WTC11 (cell line): ENCODE results near the gene LDB2. TPM values are rescaled to one million over a fixed set of nuclear protein-coding genes. Genes with fewer than 3 reads are reported as not detected.

Experiments used
- ATAC-seq: fragments of 200-7000 bp; cut with Tn5 transposase; 2 replicates; pipeline ENCODE4 v1.10.0; 2021; ENCODE audit warnings: mild to moderate bottlenecking, moderate library complexity
- CTCF ChIA-PET: fragments of 300-600 bp; sonication (Branson Sonifier 250); formaldehyde crosslinking; loops from one replicate; lab custom pipeline; 2021; ENCODE audit warnings: antibody characterized with exemption; lab: Charles Lee
- POLR2A ChIA-PET: fragments of 350-600 bp; sonication (Branson Sonifier 250); formaldehyde crosslinking; loops from one replicate; lab custom pipeline; 2021; ENCODE audit warnings: antibody characterized with exemption; lab: Charles Lee
- DNase-seq: peaks from one replicate; pipeline ENCODE4 v3.0.0; 2021; ENCODE audit warnings: low spot score
- H3K27ac Mint-ChIP-seq: 2 replicates; pipeline ENCODE4 v1.8.0; 2021; ENCODE audit warnings: mixed read lengths
- H3K27me3 Mint-ChIP-seq: 2 replicates; pipeline ENCODE4 v1.8.0; 2021; ENCODE audit warnings: low read depth, mild to moderate bottlenecking, moderate library complexity, mixed read lengths
- H3K36me3 Mint-ChIP-seq: 2 replicates; pipeline ENCODE4 v1.8.0; 2021; ENCODE audit warnings: mixed read lengths
- H3K4me1 Mint-ChIP-seq: 2 replicates; pipeline ENCODE4 v1.8.0; 2022; ENCODE audit warnings: mixed read lengths
- H3K4me3 Mint-ChIP-seq: 2 replicates; pipeline ENCODE4 v1.8.0; 2021; ENCODE audit warnings: mild to moderate bottlenecking, moderate library complexity, mixed read lengths
- H3K9me3 Mint-ChIP-seq: 2 replicates; pipeline ENCODE4 v1.8.0; 2021; ENCODE audit warnings: mixed read lengths
- FOXJ3 ChIP-seq: sonication (generic); formaldehyde crosslinking; IDR thresholded peaks from 2 replicates; pipeline ENCODE4 v1.9.0; 2021; ENCODE audit warnings: missing genetic modification reagents, mild to moderate bottlenecking, borderline replicate concordance
- FOXK1 ChIP-seq: sonication (generic); formaldehyde crosslinking; IDR thresholded peaks from 2 replicates; pipeline ENCODE4 v1.8.0; 2022; ENCODE audit warnings: mild to moderate bottlenecking, moderate library complexity, missing genetic modification reagents
- GABPB1 ChIP-seq: sonication (generic); formaldehyde crosslinking; IDR thresholded peaks from 2 replicates; pipeline ENCODE4 v1.8.1; 2023; ENCODE audit warnings: mild to moderate bottlenecking, missing genetic modification reagents
- IRF2 ChIP-seq: sonication (generic); formaldehyde crosslinking; IDR thresholded peaks from 2 replicates; pipeline ENCODE4 v1.8.0; 2022; ENCODE audit warnings: low read depth, missing genetic modification reagents, borderline replicate concordance
- KAT7 ChIP-seq: sonication (generic); formaldehyde crosslinking; IDR thresholded peaks from 2 replicates; pipeline ENCODE4 v1.8.1; 2023; ENCODE audit warnings: missing genetic modification reagents, mild to moderate bottlenecking, borderline replicate concordance
- MXD4 ChIP-seq: fragments of 250-450 bp; sonication (Bioruptor Pico); IDR thresholded peaks from 2 replicates; pipeline ENCODE4 v1.8.0; 2021; ENCODE audit warnings: mild to moderate bottlenecking, moderate library complexity, borderline replicate concordance
- NFATC4 ChIP-seq: fragments of 250-450 bp; sonication (Bioruptor Pico); IDR thresholded peaks from 2 replicates; pipeline ENCODE4 v1.9.0; 2021; ENCODE audit warnings: mild to moderate bottlenecking
- NR1H2 ChIP-seq: sonication (generic); formaldehyde crosslinking; IDR thresholded peaks from 2 replicates; pipeline ENCODE4 v1.9.0; 2021; ENCODE audit warnings: mild to moderate bottlenecking, moderate library complexity, missing genetic modification reagents
- RELA ChIP-seq: sonication (generic); formaldehyde crosslinking; IDR thresholded peaks from 2 replicates; pipeline ENCODE4 v1.8.1; 2022; ENCODE audit warnings: missing genetic modification reagents, mild to moderate bottlenecking, borderline replicate concordance
- SMAD4 ChIP-seq: sonication (generic); formaldehyde crosslinking; IDR thresholded peaks from 2 replicates; pipeline ENCODE4 v1.8.0; 2022; ENCODE audit warnings: mild to moderate bottlenecking, missing genetic modification reagents
- TCF7 ChIP-seq: sonication (generic); formaldehyde crosslinking; IDR thresholded peaks from 2 replicates; pipeline ENCODE4 v1.8.0; 2022; ENCODE audit warnings: mild to moderate bottlenecking, low read depth, missing genetic modification reagents, moderate library complexity
- ZNF263 ChIP-seq: sonication (generic); formaldehyde crosslinking; IDR thresholded peaks from 2 replicates; pipeline ENCODE4 v1.8.1; 2022; ENCODE audit warnings: low read depth, mild to moderate bottlenecking, moderate library complexity, missing genetic modification reagents
- ZNF396 ChIP-seq: fragments of 250-450 bp; sonication (Bioruptor Pico); IDR thresholded peaks from 2 replicates; pipeline ENCODE4 v1.8.0; 2021; ENCODE audit warnings: mild to moderate bottlenecking, moderate library complexity, borderline replicate concordance
- total RNA-seq: library from RNA; stranded (reverse); gene quantifications from 3 replicates; pipeline ENCODE4 v1.2.3, GENCODE V29; 2021
- TF ChIP-seq, protein P1 (sequence below): sonication (generic); formaldehyde crosslinking; IDR thresholded peaks from 2 replicates; pipeline ENCODE4 v1.8.0; 2022; ENCODE audit warnings: mild to moderate bottlenecking, missing genetic modification reagents
- TF ChIP-seq, protein P2 (sequence below): sonication (generic); formaldehyde crosslinking; IDR thresholded peaks from 2 replicates; pipeline ENCODE4 v1.8.1; 2022; ENCODE audit warnings: low read depth, missing genetic modification reagents, borderline replicate concordance
- TF ChIP-seq, protein P3 (sequence below): sonication (generic); formaldehyde crosslinking; IDR thresholded peaks from 2 replicates; pipeline ENCODE4 v1.8.0; 2022; ENCODE audit warnings: mild to moderate bottlenecking, missing genetic modification reagents
- TF ChIP-seq, protein P4 (sequence below): sonication (generic); formaldehyde crosslinking; conservative IDR thresholded peaks from 2 replicates; pipeline ENCODE4 v1.8.1; 2022; ENCODE audit warnings: mild to moderate bottlenecking, missing genetic modification reagents
- TF ChIP-seq, protein P5 (sequence below): sonication (generic); formaldehyde crosslinking; IDR thresholded peaks from 2 replicates; pipeline ENCODE4 v1.8.0; 2022; ENCODE audit warnings: mild to moderate bottlenecking, missing genetic modification reagents
- TF ChIP-seq, protein P6 (sequence below): sonication (generic); formaldehyde crosslinking; IDR thresholded peaks from 2 replicates; pipeline ENCODE4 v1.8.0; 2022; ENCODE audit warnings: mild to moderate bottlenecking, missing genetic modification reagents
- TF ChIP-seq, protein P7 (sequence below): fragments of 250-450 bp; sonication (Bioruptor Pico); conservative IDR thresholded peaks from 2 replicates; pipeline ENCODE4 v1.9.0; 2021; ENCODE audit warnings: mild to moderate bottlenecking

Gene LDB2
- total RNA-seq, 1 experiment from 2014 or later = 62.4 TPM

DNA sequence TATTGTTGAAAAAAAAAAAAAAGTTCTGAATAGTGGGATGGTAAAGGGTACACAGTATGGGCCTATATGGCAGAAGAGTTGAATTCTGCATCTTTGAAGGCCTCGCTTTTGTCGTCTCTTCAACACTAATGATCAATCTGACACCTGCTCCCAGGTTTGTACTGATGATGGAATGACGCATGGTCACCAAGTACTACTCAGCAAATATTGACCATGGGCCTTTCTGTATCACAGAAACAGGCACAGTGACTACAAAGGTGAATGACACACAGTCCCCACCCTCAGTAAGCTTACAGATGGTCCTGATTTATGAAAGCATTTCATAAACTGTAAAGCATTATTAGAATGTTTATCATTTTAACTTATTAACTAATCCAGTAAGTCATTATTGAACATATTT, 152.6 kb downstream of the LDB2 start:
- ChIA-PET POLR2A (no interaction called here), CTCF (no interaction called here)
- TF ChIP-seq IRF2 (CRISPR knock-in tag) (no peak), KAT7 (CRISPR knock-in tag) (no peak), ZNF263 (no peak), SMAD4 (CRISPR knock-in tag) (no peak), FOXJ3 (no peak), TCF7 (CRISPR knock-in tag) (no peak), NFATC4 (CRISPR knock-in tag) (no peak), NR1H2 (CRISPR knock-in tag) (no peak), ZNF396 (CRISPR knock-in tag) (no peak), GABPB1 (CRISPR knock-in tag) (no peak), RELA (CRISPR knock-in tag) (no peak), MXD4 (CRISPR knock-in tag) (no peak), FOXK1 (CRISPR knock-in tag) (no peak)
- TF ChIP-seq, protein P1, sequence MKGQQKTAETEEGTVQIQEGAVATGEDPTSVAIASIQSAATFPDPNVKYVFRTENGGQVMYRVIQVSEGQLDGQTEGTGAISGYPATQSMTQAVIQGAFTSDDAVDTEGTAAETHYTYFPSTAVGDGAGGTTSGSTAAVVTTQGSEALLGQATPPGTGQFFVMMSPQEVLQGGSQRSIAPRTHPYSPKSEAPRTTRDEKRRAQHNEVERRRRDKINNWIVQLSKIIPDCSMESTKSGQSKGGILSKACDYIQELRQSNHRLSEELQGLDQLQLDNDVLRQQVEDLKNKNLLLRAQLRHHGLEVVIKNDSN = no peak
- TF ChIP-seq, protein P2, sequence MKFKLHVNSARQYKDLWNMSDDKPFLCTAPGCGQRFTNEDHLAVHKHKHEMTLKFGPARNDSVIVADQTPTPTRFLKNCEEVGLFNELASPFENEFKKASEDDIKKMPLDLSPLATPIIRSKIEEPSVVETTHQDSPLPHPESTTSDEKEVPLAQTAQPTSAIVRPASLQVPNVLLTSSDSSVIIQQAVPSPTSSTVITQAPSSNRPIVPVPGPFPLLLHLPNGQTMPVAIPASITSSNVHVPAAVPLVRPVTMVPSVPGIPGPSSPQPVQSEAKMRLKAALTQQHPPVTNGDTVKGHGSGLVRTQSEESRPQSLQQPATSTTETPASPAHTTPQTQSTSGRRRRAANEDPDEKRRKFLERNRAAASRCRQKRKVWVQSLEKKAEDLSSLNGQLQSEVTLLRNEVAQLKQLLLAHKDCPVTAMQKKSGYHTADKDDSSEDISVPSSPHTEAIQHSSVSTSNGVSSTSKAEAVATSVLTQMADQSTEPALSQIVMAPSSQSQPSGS (CRISPR knock-in tag) = no peak
- TF ChIP-seq, protein P3, sequence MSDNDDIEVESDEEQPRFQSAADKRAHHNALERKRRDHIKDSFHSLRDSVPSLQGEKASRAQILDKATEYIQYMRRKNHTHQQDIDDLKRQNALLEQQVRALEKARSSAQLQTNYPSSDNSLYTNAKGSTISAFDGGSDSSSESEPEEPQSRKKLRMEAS (CRISPR knock-in tag) = no peak
- TF ChIP-seq, protein P4, sequence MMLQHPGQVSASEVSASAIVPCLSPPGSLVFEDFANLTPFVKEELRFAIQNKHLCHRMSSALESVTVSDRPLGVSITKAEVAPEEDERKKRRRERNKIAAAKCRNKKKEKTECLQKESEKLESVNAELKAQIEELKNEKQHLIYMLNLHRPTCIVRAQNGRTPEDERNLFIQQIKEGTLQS (CRISPR knock-in tag) = no peak
- TF ChIP-seq, protein P5, sequence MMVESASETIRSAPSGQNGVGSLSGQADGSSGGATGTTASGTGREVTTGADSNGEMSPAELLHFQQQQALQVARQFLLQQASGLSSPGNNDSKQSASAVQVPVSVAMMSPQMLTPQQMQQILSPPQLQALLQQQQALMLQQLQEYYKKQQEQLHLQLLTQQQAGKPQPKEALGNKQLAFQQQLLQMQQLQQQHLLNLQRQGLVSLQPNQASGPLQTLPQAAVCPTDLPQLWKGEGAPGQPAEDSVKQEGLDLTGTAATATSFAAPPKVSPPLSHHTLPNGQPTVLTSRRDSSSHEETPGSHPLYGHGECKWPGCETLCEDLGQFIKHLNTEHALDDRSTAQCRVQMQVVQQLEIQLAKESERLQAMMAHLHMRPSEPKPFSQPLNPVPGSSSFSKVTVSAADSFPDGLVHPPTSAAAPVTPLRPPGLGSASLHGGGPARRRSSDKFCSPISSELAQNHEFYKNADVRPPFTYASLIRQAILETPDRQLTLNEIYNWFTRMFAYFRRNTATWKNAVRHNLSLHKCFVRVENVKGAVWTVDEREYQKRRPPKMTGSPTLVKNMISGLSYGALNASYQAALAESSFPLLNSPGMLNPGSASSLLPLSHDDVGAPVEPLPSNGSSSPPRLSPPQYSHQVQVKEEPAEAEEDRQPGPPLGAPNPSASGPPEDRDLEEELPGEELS = no peak
- TF ChIP-seq, protein P6, sequence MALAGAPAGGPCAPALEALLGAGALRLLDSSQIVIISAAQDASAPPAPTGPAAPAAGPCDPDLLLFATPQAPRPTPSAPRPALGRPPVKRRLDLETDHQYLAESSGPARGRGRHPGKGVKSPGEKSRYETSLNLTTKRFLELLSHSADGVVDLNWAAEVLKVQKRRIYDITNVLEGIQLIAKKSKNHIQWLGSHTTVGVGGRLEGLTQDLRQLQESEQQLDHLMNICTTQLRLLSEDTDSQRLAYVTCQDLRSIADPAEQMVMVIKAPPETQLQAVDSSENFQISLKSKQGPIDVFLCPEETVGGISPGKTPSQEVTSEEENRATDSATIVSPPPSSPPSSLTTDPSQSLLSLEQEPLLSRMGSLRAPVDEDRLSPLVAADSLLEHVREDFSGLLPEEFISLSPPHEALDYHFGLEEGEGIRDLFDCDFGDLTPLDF = no peak
- TF ChIP-seq, protein P7, sequence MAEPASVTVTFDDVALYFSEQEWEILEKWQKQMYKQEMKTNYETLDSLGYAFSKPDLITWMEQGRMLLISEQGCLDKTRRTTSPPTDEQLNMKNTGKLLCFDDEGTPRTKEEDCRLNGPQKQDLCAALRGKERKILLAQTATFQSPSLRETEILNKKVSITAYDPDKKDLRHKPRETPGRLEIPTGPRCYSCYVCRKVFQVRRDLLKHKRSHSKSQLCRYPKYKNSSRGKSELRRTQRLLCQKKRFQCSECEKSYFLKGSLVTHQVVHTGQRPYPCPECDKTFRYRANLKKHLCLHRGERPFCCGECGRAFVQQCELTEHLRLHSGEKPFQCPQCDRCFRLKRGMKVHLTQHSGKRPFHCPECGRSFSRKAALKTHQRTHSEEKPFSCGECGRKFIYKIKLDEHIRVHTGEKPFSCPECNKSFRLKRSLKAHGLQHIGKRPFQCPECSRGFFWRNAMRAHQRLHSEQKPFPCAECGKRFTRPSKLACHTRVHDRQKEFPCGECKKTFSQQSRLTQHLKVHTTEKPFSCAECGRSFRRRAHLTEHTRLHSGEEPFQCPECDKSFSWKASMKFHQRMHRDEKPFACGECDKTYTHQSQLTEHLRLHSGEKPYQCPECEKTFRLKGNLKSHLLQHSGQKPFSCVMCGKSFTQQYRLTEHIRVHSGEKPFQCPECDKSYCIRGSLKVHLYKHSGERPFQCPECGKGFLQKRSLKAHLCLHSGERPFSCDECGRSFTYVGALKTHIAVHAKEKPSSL (CRISPR knock-in tag) = no peak
- Mint-ChIP-seq H3K4me1 (peaks cover 11% of the 10 kb centered on the region), H3K27ac (no peak overlapping the region), H3K36me3 (peaks cover 14% of the 10 kb centered on the region), H3K4me3 (no peak overlapping the region), H3K9me3 (no peaks in the 10 kb centered on the region), H3K27me3 (no peaks in the 10 kb centered on the region)
- no peak for DNase-seq
- ATAC-seq = no peak
